Amygdala (tissue), 56 donors: ENCODE results near the gene APBB1IP.
A peak's percentile ranks its signal among the peaks of the same experiment; 100 is the strongest.
"Not testable (repeated sequence)": the region's sequence is repeated elsewhere in the genome, so short reads cannot be mapped to it uniquely, and the experiment has no call there.

Experiments used
- DNase-seq, 56 donors: peaks; one replicate each; lab custom pipeline; 2025; lab: John Stamatoyannopoulos, UW

Gene APBB1IP

DNA sequence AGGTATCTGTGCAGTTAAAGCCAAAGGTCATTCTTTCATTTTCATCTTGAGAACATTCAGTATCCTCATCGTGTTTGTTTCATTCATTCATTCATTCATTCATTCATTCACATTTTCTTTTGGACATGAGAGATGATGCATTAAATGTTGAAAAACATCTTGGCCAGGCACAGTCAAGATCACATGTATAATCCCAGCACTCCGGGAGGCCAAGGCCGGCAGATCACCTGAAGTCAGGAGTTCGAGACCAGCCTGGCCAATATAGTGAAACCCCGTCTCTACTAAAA, 34.3 kb downstream of the APBB1IP start:
- no peak for DNase-seq

DNA sequence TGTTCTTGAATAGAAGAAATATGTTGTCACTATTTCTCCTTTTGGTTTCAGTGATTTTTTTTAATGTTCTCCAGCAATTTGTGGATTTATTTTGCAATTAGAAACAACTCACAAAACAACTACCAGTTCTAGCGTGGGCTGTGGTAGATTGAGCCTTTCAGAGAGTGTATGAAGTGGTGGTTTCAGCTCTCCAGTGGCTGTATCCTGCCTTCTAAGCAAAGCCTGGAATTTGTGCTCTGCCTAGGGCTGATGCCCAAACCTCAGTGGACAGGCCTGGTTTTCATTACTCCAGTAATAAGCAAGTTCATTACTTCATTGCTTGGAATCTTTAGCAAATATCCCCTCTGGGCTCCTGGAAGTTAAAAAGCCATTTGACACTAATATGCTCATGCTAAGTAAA, 35.9 kb downstream of the APBB1IP start:
- DNase-seq = no peak

DNA sequence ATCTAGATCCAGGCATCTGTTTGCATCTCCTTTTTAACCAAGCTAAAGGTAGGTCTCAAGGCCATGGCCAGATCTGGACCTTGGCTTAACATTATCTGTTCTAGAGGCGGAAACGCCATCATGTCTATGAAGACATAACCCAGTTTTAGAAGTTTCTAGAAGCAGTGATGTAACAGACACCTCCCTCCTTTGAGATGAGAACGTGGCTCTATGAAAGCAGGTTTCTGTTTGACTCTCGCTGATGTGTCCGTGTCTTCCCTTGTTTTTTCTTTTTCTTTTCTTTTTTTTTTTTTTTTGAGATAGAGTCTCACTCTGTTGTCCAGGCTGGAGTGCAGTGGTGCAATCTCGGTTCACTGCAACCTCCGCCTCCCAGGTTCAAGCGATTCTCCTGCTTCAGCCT, 36.7 kb downstream of the APBB1IP start:
- not testable (repeated sequence) for DNase-seq

DNA sequence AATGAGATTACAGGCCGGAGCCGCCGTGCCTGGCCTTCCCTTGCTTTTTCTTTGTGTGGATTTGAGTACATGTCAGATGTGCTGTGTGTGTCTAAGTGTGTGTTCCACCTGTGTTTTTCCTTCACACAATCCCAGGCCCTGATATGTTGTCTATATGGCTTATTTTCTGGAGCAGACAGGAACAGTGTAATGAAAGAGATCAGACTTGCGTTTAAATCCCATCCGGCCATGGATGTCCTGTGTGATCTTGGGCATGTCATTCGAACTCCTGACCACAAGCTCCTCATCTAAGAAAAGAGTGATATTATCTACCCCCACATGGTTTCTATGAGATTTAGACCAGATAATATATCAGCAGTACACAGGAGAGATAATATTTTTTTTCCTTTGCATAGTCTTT, 37.2 kb downstream of the APBB1IP start:
- no peak for DNase-seq

DNA sequence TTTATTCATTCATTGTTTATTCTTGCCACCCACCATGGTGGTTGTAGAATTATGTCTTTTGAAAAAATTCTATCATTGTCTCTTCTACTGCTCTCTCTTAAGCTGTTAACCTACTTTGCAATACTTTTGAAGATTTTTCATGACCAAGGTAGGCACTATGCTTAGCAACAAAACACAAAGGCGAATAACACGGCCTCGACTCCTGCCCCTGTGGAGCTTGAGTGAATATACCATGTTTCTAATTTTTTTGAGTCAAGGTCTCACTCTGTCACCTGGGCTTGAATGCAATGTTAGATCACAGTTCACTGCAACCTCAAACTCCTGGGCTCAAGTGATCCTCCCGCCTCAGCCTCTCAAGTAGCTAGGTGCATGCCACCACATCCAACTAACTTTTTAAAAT, 39.4 kb downstream of the APBB1IP start:
- DNase-seq = no peak

DNA sequence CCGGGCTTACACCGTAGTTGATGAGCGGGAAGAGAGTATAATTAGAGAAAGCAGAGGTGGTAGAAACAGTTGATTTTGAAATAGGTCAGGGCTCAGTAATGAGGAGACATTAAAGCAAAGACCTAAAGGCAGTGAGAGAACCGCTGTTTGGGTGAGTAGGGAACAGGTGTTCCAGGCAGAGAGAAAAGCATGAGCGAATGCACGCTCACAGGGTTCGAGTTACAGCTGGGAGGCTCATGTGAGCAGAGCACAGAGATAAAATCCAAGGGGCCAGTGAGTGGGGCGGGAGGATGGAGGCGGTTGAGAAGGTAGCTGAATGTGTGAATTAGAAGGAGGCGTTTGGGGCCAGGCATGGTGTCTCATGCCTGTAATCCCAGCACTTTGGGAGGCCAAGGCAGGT, 39.9 kb downstream of the APBB1IP start:
- DNase-seq = no peak

DNA sequence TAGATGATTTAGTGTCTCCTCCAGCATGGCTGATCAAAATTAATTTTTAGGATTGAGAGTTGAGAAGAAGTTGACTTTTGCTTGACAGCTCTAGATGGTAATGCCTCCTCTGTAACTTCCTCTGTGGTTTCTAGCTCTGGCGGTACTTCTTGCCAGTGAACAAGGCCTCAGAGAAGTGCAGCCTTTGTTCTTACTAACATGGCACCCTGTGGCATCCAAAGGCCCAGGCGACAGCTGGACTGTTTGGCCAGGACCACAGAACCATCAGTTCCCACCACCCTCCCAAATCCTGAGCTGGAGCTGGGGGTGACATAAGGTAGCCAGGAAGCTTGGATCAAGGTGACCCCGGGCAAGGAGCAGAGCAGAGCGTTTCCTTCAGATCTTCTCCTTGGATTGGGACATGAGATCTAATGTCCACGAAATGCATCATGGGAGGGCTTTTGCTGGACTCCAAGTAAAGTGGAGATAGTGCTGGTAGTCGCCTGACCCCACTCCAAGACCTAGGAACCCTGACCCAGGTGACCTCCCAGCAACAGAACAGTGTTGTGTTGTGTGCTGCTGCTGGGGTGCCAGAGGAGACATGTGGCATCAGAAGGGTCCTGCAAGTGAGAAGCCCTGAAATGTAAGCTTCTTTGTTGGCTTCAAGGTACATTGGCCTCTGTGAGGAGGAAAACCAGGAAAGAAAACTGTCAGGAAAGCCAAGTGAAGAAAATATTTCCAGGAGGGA, 41.8 kb downstream of the APBB1IP start:
- DNase-seq = no peak

DNA sequence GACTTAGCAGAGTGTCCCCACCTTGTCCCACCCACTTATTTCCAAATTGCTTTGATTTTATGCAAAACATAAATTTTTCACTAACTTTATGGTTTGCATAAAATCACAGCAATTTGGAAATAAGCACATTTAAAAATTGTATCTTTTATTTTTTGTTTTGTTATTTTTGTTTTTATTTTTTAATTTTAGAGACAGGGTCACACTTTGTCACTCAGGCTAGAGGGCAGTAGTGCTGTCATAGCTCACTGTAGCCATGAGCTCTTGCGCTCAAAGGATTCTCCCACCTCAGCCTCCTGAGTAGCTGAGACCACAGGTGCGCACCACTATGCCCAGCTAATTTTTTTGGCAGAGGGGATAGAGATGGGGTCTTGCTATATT, 43.2 kb downstream of the APBB1IP start:
- no peak for DNase-seq

DNA sequence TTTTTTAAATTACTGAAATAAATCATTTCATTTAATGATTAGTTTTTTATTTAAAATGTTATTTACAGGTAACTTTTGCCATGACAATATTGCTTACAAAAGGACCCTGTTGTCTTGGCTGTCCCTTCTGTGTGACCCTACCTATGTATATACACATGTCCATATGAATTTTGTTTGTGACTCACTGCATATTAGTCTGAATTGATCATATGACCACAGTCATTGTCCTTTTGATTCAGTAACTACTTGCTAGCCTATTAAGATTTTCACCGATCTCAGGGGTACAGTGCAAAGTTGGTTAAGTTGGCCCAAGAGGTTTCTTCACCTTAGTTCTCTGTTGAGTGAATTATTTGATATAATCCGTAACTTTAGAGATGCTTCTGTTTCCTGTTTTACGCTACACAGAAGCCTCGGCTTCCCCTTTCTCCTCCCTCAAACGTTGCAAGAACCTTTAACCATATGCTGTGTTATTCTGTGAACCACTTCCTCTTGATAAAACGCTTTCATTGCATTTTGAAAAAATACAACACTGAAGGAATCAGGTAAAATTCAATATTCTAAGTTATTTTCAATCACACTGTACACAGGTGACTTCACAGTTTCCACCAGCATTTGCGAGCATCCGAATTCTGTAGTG, 43.9 kb downstream of the APBB1IP start:
- peak in 1 of 56 donors; percentile 6 for DNase-seq

DNA sequence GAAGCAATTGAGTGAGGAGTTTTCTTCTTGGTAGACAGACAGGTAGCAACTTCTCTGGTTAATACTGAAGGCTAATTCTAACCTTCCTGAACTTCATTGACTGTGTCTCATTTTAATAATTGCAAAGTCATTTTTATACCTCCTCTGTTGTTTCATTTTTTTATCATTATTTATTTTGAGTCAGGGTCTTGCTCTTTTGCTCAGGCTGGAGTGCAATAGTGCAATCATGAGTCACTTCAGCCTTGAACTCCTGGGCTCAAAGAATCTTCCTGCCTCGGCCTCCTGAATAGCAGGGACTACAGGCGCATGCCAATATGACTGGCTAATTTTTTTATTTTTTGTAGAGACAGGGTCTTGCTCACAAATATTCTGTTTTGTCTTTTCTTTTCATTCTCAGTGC, 45.4 kb downstream of the APBB1IP start:
- DNase-seq = no peak

DNA sequence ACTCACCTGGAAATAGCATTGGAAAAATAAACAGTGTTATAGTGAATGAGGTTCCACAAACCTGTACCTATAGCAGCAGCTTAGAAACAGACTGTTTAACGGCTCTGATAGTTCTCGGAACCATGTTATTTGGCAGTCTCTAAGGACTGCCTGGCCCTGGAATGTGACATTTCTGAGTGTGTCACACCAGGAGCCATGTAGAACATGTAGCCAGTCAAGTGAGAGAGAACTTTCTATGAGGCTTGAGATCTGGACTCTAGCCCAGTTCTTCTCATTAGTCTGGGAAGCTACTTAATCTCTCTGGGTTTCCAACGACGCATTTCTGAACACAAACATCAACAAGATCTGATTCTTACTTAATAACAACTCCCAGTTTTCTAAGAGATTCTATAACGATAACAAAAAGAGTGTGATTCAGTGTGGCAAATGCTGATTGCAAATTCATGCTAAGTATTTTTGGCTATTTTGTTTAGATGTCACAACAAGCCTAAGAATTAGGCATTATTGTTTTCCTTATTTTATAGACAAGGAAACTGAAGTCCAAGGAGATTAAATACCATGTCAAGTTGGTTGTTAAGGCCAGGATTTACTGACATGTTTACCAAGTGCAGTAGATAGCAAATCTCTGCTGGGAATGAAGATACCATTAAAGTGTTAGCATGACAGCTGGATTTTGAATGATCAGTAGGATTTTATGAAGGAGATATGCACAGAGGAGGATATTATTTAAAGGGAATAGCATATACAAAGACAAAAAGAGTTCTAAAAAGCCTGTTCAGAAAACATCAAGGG, 47.2 kb downstream of the APBB1IP start:
- DNase-seq = no peak

DNA sequence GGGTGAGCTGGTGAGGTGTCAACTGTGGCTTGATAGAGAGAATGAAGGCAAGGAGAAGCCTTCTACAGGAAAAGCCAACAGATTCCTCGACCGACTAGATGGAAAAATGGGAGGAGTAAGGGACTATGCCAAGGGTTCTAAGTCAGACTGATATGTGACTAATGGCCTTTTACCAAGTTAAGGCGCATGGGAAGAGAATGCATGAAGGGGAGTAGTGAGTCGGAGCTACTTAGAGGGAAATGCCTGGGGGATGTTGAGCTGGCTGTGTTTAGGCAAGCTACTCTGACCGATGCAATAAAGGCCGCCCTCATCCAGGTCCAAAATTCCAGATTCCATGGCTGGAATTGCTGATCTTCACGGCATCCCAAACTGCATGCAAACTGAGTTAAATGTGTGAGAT, 48.2 kb downstream of the APBB1IP start:
- DNase-seq = no peak

DNA sequence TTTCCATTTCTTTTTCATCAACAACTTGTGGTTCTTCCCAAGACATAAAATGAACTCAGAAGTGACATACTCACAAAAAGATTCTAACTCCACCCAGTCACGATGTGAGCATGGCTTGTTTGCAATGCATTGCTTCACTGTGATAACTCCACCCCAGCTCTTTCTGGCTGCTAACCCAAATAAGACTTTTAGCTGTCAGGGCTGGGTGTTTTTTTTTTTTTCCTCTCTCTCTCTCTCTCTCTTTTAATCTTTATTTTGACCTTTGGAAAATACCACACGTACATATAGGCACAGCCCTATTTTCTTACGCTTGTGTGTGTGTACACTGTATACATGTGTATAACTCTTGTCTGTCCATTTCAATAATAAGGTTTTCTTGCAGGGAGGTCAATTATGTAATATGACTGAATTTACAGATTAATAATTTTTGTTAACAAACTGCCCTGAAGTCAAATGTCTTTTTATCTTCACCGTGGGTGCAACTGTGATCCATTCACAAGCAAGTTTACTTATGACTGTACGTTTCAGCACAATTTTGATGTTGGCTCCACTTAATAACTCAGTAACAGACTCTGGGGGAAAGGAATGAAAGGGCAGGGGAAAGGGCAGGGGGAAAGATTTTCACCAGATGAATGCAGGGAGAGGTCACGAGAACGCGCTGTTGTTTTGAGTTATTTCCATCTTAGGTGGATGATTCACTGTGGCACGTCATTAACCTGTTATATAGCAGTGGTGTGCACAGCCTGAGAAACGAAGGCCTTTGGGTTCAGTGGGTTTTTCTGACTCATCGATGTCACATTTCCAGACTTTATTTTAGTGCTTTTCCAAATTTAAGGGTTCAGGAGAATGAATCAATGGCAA, 49.1 kb downstream of the APBB1IP start:
- no peak for DNase-seq

DNA sequence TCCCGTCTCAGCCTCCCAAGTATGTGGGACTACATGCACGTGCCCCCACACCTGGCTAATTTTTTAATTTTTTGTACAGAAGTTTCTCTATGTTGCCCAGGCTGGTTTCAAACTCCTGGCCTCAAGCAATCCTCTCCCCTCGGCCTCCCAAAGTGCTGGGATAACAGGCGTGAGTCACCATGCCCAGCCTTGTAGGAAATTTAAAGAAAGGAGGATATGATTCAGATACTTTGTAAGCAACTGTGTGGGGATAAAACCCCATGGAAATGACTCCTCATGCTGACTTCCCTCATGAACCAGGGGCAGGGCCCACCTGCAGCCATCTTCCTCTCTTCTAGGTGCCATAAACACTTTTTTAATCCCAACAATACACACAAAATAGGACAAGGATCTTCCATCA, 50.2 kb downstream of the APBB1IP start:
- no peak for DNase-seq

DNA sequence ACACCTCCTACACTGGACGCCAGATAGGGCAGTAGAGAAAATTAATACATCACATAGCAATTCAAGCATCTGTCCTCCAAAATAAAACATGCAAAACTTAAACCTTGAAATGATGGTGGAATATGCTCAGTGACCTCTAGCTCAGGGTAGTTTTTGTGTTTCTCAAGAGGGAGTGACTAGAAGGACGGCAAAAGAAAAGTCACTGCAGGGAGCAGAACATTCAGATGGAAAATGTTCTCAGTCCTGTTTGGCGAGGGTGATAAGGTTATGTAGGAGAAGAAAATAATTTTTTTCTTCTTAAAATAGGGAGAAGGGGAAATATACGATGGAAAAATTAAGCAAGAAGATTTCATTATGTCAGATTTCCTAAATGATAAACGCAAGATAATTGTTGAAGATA, 50.9 kb downstream of the APBB1IP start:
- no peak for DNase-seq

DNA sequence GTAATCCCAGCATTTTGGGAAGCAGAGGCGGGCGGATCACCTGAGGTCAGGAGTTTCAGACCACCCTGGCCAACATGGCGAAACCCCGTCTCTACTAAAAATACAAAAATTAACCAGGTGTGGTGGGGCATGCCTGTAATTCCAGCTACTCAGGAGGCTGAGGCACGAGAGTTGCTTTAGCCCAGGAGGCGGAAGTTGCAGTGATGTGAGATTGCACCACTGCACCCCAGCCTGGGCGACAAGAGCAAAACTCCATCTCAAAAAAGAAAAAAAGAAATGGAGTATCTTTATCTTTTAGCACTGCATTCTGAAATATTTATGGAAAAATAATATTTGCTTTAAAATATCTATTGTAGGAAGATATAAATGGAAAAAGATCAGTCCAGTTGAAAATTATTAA, 52.2 kb downstream of the APBB1IP start:
- DNase-seq = not testable (repeated sequence)

DNA sequence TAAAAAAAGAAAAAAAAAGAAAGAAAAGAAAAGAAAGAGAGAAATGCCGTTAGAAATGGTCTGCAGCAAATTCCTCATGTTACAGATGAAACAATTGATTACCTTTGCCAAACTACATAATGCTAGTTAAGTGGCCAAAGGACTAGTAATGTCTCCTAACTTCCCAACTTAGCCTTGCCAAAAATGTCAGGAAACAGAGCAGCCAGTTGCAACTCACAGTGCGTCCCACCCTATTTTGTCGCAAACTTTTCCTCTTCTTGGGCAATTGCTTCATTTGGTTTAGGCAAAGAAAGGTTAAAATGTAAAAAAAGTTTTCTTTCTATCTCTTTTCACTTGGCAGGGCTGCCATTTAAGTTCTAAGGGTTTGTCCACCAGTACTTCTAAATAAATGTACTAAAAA, 53.1 kb downstream of the APBB1IP start:
- no peak for DNase-seq

DNA sequence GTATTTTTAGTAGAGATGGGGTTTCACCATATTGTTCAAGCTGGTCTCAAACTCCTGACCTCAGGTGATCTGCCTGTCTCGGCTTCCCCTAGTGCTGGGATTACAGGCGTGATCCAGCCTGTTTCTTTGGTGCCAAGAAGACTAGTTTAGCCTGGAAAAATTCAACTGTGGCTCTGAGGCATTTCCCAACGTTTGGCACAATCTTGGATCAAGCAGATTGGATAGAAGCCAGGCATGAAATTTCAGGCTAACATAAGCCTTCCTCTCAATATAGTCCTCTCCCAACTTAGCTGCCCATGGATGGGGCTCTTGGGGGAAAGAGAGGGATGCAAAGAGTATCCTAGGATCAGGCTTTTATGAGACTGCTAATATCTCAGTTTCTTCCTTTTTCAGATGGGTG, 53.8 kb downstream of the APBB1IP start:
- no peak for DNase-seq

DNA sequence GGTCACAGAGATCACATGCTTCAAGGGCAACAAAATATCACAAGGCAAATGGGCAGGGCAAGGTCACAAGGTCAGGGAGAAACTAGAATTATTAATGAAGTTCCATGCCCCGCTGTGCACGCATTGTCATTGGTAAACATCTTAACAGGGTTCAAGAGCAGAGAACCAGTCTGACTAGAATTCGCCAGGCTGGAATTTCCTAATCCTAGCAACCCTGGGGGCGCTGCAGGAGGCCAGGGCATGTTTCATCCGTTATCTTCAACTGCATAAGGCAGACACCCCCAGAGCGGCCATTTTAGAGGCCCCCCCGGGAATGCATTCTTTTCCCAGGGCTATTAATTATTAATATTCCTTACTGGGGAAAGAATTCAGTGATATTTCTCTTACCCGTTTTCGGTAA, 54.6 kb downstream of the APBB1IP start:
- not testable (repeated sequence) for DNase-seq

DNA sequence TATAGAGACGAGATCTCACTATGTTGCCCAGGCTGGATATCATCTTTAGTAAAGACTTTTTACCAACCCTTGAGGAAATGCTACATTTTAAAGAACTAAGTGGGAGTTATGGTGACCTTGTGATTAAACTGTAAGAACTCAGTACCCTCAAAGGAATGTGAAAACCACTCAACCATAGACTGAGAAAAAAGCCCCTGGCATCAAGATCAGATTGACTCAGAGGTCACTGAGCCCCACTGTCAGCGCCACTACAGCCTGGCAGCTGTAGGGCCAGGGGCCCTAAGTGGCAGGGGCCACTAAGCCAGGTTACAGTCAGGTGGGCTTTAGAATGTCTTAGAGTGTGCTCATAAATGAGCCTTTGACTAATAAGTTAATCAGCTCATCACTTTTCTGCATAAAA, 55.9 kb downstream of the APBB1IP start:
- no peak for DNase-seq

DNA sequence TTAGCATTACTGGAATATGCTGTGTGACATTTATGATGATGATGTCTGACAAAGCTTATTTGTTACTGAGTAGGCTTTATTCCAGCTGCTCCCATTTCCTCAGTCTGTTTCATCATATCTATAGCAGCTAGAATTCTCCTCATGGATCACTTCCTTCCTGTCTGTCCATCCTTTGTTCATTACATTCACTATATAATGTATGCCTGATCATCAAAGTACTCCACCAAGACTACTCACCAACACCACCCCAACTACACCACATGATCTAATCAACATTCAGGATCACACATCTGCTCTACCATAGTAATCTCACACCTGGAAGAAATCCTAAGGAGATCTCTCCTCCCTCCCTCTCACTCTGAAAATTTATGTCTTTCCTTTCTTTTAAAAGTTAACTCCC, 61.3 kb downstream of the APBB1IP start:
- no peak for DNase-seq
